IPS-11a (cell line): Measurements from ENCODE around the gene CHN2.
"Not testable (repeated sequence)": the region's sequence is repeated elsewhere in the genome, so short reads cannot be mapped to it uniquely, and the experiment has no call there.

Source experiments
- H3K4me3 ChIP-seq: one replicate; pipeline ENCODE4 v1.5.1; 2013; ENCODE audit warnings: low read depth, low read length, control low read depth

The CHN2 gene

GRCh38 chr7:29254591-29254990 is 60.0 kb downstream of the CHN2 start:
- no peak overlapping the region for H3K4me3 ChIP-seq

- H3K4me3 ChIP-seq, result no peak overlapping the region
Measured at GRCh38 chr7:29255199-29255878, 60.8 kb downstream of the CHN2 start.

GRCh38 chr7:29255906-29256692 is 61.5 kb downstream of the CHN2 start:
- no peak overlapping the region for H3K4me3 ChIP-seq

- H3K4me3 ChIP-seq, result no peak overlapping the region
Measured at GRCh38 chr7:29256693-29257002, 62.1 kb downstream of the CHN2 start.

- no peak overlapping the region for H3K4me3 ChIP-seq
Measured at GRCh38 chr7:29258951-29259350, 64.4 kb downstream of the CHN2 start.

GRCh38 chr7:29262191-29262917 is 67.8 kb downstream of the CHN2 start:
- H3K4me3 ChIP-seq, result no peak overlapping the region

GRCh38 chr7:29263601-29264207 is 69.1 kb downstream of the CHN2 start:
- not testable (repeated sequence) for H3K4me3 ChIP-seq

- H3K4me3 ChIP-seq, result no peak overlapping the region
Measured at GRCh38 chr7:29265208-29265923, 70.8 kb downstream of the CHN2 start.

- no peak overlapping the region for H3K4me3 ChIP-seq
Measured at GRCh38 chr7:29269935-29270334, 75.4 kb downstream of the CHN2 start.

- H3K4me3 ChIP-seq, result no peak overlapping the region
Measured at GRCh38 chr7:29270594-29271318, 76.2 kb downstream of the CHN2 start.

- no peak overlapping the region for H3K4me3 ChIP-seq
Measured at GRCh38 chr7:29271319-29271658, 76.7 kb downstream of the CHN2 start.

GRCh38 chr7:29272057-29272456 is 77.5 kb downstream of the CHN2 start:
- H3K4me3 ChIP-seq, result no peak overlapping the region

- H3K4me3 ChIP-seq, result no peak overlapping the region
Measured at GRCh38 chr7:29274146-29275017, 79.8 kb downstream of the CHN2 start.

- no peak overlapping the region for H3K4me3 ChIP-seq
Measured at GRCh38 chr7:29275018-29275318, 80.4 kb downstream of the CHN2 start.

- H3K4me3 ChIP-seq, result no peak overlapping the region
Measured at GRCh38 chr7:29275493-29275892, 80.9 kb downstream of the CHN2 start.

- H3K4me3 ChIP-seq, result no peak overlapping the region
Measured at GRCh38 chr7:29276199-29276598, 81.6 kb downstream of the CHN2 start.

GRCh38 chr7:29276806-29277205 is 82.2 kb downstream of the CHN2 start:
- H3K4me3 ChIP-seq, result no peak overlapping the region

- H3K4me3 ChIP-seq, result no peak overlapping the region
Measured at GRCh38 chr7:29277436-29278215, 83.1 kb downstream of the CHN2 start.
